HUDEP-2 (cell line): ENCODE results near the gene DPH3.

ENCODE experiments used
- DNase-seq, 76 experiments: peaks; one replicate each; lab custom pipeline; 2025; ENCODE audit not compliant: unreplicated experiment in 76 of 76; lab: John Stamatoyannopoulos, UW

DPH3 gene

DNA sequence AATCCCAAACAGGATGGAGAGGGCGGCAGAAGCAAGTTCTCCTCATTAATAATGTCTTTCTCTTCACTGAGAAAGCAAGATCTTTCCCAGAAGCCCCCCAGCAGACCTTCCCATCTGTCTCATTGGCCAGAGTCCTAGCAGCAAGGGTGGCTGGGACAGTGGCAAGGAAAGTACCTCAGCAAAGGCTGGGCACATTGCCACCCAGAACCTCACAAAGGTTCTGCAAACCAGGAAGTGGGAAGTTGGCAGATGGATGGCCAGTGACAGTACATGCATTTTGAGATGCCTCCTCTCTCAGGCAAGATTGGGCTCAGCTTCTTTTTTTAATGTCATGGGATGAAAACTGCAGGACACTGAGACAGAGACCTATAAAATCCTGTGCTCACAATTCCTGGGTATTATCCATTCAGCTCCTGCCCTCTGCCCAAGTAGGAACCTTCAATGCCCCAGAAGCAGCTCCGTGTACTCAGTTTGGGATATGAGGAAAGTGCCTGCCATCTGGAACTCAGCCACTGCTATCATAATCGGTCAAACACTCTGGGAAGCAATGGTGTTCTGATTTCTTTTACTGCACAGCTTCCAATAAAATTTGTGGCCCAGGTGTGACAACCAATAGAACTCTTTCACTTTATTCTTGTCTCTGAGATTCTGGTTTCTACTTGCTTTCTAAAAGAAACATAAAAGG lies 25.5 kb downstream of the DPH3 start:
- no peak for DNase-seq

- no peak for DNase-seq
Observed at GRCh38 chr3:16236856-16237393, 27.8 kb downstream of the DPH3 start.

GRCh38 chr3:16236030-16236639 lies 28.6 kb downstream of the DPH3 start:
- no peak for DNase-seq

- no peak for DNase-seq
Observed at GRCh38 chr3:16234281-16234680, 30.5 kb downstream of the DPH3 start.

DNA sequence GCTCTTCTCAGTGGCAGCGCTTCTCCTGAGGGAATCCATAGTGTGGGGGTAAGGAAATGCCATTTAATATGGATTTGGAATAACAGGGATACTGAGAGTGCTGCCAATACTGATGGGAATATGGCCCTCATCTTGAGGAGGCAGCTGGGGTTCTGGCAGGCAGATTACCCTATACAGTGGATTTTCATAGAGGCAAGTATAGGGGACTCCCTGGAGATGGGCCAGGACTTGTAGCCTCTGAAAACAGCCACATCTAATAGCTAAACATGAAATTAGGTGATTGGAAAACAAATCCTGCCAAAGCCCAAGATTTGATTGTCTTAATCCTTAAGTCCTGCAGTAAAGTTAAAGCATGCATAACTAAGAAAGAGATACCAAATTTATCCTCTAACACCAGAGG lies 30.9 kb downstream of the DPH3 start:
- no peak for DNase-seq

DNA sequence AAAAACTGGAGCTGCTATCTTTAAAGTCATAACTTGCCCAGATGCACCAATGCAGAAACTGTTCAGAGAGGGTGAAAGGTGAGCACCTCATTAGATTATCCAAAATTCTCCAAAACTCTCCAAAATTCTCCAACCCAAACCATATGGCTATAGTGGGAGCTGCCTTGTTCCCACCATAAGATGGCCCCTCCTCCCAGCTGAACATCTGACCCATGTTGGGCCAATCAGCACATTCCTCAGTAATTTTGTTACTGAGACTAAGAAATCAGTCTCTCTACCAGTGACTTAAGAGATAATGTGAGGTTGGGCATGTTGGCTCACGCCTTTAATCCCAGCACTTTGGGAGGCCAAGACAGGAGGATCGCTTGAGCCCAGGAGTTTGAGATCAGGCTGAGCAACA lies 32.8 kb downstream of the DPH3 start:
- DNase-seq: no peak

GRCh38 chr3:16229681-16230080 lies 35.1 kb downstream of the DPH3 start:
- DNase-seq: no peak

GRCh38 chr3:16227566-16227965 lies 37.2 kb downstream of the DPH3 start:
- DNase-seq: no peak

DNA sequence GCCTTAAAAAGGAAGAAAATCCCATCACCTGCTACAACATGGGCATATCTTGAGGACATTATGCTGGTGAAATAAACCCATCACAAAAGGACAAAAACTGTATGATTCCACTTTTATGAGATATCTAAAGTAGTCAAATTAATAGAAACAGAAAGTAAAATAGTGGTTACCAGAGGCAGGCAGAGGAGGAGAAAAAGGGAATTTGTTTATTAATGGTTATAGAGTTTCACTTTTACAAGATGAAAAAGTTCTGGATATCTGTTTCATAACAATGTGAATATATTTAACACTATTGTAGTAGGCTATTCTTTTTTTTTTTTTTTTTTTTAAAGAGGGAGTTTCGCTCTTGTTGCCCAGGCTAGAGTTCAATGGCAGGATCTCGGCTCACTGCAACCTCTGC lies 40.4 kb downstream of the DPH3 start:
- DNase-seq: no peak

DNA sequence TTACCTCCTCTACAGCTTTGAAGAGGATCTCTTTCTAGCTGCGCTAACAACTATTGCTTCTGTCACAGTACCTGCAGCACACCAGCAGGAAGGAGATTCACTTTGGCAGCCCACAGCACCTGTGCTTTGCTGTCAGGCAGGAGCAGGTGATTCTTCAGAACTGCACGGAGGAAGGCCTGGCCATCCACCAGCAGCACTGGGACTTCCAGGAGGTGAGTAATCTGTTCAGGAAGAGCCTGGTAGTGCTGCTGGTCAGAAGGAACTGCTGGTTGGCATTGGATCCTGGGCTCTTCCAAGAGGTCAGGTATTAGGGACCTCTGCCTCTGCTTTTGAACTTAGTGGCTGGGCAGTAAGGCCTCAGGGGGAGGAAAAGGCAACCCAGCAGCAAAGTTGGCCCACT lies 42.2 kb downstream of the DPH3 start:
- no peak for DNase-seq

DNA sequence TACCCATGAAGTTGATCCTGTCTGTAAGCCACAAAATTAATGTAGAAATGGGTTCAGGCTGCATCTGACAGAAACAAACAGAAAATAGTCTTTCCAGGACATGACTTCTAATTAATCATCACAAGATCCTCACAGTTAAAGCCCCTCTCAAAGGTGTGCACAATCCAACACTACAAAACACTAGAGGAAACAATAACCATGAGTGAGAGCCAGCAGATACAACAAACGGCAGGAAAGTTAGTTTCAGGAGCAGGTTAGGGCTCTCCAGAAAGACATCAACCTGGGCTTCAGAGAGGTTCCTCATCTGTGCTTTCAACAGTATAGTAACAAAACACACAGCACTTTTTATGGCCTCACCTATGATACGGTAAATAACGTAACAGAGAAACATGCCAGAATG lies 42.8 kb downstream of the DPH3 start:
- no peak for DNase-seq

DNA sequence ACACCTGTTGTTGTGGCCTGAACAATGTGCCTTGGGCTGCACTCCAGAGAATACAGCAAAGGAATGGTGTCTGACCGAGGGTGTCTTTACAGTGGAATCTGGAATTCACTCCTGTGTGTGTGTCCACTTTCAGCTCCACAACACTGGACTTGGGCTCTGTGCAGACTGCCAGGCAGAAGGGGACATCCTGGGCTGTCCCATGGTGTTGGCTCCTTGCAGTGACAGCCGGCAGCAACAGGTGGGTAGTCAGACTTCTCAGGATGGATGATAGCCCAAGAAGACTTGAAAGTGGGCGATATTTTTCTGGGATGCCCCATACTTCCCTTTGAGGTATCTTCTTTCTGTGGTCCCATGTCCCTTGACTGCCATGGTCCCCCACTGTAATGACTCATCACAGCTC lies 45.0 kb downstream of the DPH3 start:
- no peak for DNase-seq

- no peak for DNase-seq
Observed at GRCh38 chr3:16216373-16216935, 48.3 kb downstream of the DPH3 start.

GRCh38 chr3:16214366-16214765 lies 50.4 kb downstream of the DPH3 start:
- no peak for DNase-seq

DNA sequence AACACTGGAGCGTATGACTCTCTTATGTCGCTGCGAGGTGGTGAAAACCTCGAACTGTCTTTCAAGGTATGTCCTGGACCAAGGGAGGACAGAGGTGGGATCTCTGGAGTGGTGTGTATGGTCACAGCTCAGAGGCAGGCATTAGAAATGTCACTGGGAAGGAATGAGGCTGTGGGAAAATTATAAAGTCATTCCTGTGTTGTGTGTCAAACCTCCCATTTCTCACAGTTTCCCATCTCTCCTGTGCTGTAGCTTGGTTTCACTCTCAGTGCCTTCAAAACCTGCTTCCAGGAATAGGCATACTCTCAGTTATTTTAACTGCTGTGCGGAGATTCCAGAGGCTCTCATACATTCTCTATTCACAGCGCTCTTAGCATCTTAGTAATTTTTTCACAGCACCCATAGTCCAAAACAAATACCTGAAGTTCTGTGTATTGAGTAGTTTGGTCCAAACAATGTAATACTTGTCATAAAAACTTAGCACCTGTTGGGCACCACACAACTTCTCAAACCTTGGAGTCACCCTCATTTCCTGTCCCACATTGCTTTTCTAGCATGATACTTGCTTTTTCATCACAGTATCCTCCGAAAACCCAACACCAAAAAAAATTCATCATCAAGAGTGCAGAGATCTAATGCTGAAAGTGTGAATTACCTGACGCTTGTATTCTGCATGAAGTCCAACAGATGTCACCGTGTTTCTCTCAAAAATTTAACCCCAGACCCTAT lies 53.4 kb downstream of the DPH3 start:
- no peak for DNase-seq
